HL-60/S4 (cell line): ENCODE data around the gene FASN.

Experiments used
- in situ Hi-C: fragments of 300-500 bp; cut with MboI; formaldehyde crosslinking; loops from 2 replicates; pipeline ENCODE4 v1.14.3; 2022; ENCODE audit warnings: low sequenced_read_pairs

FASN gene

GRCh38 chr17:82059272-82060000 lies 38.6 kb downstream of the FASN start:
- in situ Hi-C loops = no loop called here

- in situ Hi-C loops = no loop called here
Observed at GRCh38 chr17:82058855-82059249, 39.2 kb downstream of the FASN start.

- in situ Hi-C loops = no loop called here
Observed at GRCh38 chr17:82058230-82058854, 39.7 kb downstream of the FASN start.

GRCh38 chr17:82056729-82057621 lies 41.1 kb downstream of the FASN start:
- in situ Hi-C loops = no loop called here

- in situ Hi-C loops = no loop called here
Observed at GRCh38 chr17:82055965-82056728, 41.9 kb downstream of the FASN start.

GRCh38 chr17:82055023-82055964 lies 42.7 kb downstream of the FASN start:
- in situ Hi-C loops = no loop called here

GRCh38 chr17:82054351-82055022 lies 43.5 kb downstream of the FASN start:
- in situ Hi-C loops = no loop called here

- in situ Hi-C loops = no loop called here
Observed at GRCh38 chr17:82053556-82054263, 44.3 kb downstream of the FASN start.

GRCh38 chr17:82053130-82053529 lies 44.9 kb downstream of the FASN start:
- in situ Hi-C loops = no loop called here

- in situ Hi-C loops = no loop called here
Observed at GRCh38 chr17:82052638-82053059, 45.4 kb downstream of the FASN start.

- in situ Hi-C loops = no loop called here
Observed at GRCh38 chr17:82051776-82052637, 46.0 kb downstream of the FASN start, which contains the start of the genes GPS1 and RFNG. GPS1 (plus strand) TSS chr17:82051898; CDS start chr17:82051932, 34 bp downstream. RFNG (minus strand) TSS chr17:82051811; CDS start chr17:82051766, 45 bp downstream.

GRCh38 chr17:82050761-82051641 lies 47.0 kb downstream of the FASN start:
- in situ Hi-C loops = no loop called here

- in situ Hi-C loops = no loop called here
Observed at GRCh38 chr17:82050152-82050760, 47.8 kb downstream of the FASN start.

- in situ Hi-C loops = no loop called here
Observed at GRCh38 chr17:82049521-82049971, 48.5 kb downstream of the FASN start.

GRCh38 chr17:82049106-82049505 lies 48.9 kb downstream of the FASN start:
- in situ Hi-C loops = no loop called here

- in situ Hi-C loops = no loop called here
Observed at GRCh38 chr17:82048571-82048971, 49.5 kb downstream of the FASN start.
